GM18499 (cell line): ENCODE measurements around the gene PEX5L.
A peak's percentile ranks its signal among the peaks of the same experiment; 100 is the strongest.

ENCODE experiments used
- ATAC-seq: cut with Tn5 transposase; IDR thresholded peaks from one replicate; pipeline ENCODE4 v1.9.1; 2021; ENCODE audit warnings: moderate number of reproducible peaks; ENCODE audit not compliant: insufficient read depth, unreplicated experiment

Gene PEX5L

DNA sequence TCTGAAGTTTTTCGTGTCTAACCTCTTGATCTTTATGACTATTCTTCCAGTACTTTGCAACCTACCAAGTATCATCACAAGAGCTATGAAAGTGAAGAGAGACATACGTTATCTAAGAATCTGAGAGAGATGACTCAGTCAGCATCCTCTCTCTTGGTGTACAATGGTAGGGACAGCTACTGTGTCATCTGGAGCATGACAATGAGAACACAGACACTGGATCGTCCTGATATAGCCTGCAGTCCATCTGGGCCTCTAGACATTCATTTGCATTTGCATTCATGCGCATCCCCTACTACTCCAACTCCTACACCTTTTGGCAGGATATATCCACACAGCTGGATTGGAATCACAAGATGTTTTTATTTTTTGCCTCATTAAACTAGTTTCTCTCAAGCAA, 115.2 kb downstream of the PEX5L start:
- peak; percentile 96 for ATAC-seq

DNA sequence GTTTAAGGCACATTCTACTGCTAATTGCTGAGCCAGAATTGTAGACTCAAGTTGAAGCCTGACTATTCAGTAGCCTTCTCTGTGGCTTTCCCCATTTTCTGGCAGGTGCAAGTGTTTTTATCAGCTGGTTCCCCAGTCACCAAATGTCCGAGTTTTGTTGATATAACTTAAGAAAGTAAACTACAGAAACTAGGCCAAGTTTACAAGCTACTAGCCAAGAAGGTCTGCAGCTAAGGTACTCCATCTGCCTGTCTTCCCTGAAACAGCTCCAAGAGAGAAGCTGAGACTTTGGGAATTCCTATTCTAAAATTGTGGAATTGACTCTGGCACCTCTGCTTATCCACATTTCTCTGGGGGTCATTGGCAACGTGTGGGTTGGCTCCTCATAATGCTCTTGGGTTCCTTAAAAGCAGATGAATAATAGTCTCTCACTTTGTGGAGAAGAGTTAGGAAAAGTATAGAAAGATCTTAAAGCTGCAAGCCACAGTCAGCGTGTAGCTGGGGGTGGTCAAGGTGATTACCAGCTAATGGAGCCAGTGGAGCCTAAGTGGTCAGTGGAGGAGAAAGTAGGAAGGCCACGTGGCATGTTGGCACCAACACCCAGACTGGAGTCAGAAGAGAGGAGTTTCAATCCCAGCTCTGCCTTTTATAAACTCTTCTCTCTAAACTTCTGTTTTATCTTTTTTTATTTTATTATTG, 128.8 kb downstream of the PEX5L start:
- ATAC-seq = no peak

DNA sequence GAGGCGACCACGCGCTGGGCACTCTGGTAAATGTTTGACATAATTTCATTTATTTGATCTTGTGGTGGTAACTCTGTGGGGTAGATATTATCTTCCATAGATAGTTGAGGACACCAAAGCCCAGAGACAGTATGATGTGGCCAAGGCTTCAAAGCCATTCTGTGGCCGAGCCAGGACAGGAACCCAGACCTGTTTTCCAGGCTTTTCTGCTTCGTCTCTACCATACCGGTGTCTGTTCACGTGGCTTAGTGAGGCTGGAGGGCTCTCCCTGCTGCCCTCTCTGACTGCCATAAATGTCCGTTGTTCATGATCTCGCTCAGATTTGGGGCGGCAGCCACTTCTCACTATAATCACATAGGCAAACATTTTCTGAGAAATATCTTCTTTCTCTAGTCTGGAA, 134.7 kb downstream of the PEX5L start:
- no peak for ATAC-seq

DNA sequence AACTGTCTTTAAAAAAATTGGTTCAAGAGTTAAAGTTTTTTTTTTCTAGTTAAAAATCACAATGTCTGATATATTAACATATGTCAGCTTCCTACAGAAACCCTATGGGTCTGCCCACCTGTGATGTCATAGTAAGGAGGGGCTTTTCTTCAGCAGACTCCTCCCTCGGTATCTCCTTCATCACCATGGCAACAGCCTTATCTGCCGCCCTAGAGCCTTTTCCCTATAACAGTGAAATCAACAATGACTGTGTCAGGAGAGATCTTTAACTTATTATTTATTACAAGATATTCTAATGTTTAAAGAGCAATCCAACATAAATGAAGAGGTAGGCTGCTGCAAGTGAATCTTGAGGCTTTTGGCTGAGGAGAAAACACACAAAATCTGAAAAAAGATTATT, 138.7 kb downstream of the PEX5L start:
- no peak for ATAC-seq

DNA sequence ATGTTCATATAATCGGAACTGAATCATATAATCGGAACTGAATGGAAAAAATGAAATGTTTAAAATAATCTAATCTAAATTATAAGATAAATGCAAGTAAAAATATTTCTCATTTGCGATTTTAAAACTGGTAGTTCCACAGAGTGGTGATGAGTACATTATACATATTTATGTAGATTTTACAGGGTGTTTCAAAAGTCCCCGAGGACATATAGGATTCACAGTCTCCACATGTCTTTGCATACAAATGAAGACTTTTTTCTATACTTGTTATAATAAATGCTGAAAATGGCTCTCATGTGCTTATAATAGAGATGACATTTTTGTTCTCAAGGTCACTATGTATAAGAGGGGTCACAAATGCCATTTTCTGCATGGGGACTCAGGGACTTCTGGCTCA, 139.5 kb downstream of the PEX5L start:
- no peak for ATAC-seq

DNA sequence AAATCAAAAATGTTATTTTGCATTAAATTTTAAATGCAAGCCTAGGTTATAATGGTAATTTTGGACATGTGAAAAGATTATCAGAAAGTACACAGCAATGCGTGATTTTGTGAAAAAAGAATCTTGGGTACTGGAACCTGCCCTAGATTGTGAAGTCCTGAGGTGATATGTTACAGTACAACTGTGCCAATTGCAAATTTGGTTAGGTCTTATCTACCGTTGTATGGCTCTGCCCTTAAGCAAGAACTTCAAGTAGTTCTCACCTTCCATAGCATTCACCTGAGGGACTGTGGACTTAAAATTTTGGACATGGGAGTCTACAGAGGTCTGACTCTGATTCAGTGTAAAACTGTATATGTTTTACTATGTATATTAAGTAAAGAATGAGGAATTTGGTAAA, 140.2 kb downstream of the PEX5L start:
- no peak for ATAC-seq

DNA sequence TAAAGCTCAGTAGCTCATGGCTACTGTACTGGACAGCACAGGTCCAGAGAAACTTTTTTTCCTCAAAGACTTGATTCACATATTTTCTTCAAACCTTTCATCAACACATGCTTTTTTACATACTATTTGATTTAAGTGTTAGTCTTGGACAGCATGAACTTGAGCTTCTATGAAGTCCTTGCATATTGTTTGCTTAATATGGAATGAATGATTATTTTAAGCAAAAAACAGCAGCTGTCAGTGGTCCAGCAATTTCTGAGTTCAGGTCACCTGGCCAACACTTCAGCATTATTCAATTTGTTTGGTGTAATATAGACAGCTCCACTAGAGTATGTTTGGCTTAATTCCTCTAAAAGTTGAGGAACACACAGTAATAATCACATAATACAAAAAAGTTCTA, 141.4 kb downstream of the PEX5L start:
- no peak for ATAC-seq

DNA sequence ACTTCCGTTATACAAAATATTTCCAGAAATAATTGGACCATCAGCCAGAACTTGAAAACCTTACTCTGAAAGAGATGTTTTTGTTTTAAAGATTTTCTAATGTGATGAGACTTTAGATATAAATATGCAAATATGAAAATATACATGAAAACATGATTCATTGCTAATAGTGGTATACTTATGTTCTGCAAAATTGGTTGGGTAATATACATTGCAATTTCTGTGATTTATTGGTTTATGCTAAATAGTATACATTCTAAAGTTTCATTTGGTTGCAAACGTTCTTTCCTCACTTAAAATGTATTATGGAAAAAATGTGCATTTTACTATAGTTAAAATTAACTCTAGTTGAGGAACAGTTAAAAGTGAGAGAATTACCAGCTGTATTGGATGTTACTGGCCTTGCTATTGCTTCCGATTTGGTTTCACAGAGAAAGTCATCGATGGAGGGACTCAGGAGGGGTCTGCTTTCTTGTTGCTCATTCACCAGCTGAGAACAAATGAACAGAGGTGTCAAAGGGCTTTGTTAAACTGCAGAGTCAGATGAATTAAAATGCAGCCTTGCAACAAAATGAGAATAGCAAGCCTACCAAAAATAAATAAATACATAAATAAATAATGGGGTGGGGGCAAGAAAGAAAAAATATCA, 149.3 kb downstream of the PEX5L start:
- ATAC-seq = no peak

DNA sequence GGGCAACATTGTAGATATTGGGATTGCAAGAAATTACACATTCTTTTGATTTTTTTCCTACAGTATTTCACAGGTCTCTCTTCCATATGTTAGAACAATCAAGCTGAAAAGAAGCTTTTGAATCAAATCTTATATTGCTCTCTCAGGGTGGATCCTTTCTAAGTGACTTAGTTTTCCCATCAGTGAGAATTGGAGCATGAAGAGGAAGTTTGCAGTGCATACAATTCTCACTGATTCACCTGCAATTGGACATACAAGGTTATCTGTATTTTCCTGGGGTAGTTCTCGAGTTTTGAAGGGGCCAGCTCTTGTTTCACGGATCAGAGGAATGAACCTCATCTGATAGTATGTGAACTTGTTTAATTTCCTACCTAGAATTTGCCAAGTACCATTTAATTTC, 150.8 kb downstream of the PEX5L start:
- ATAC-seq = no peak

DNA sequence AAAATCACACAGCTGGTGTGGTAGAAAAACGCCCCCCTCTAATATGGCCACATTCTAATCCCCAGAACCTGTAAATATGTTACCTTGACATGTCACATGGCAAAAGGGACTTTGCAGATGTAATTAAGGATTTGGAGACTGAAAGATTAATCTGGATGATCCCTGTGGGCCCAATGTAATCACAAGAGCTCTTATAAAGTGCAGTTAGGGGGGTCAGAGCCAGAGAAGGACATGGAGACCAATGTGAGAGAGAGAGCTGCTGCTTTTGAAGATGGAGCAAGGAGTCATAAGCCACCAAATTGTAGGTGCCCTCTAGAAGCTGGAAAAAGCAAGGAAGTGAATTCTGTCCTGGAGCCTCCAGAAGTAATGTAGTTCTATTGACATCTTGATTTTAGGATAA, 152.6 kb downstream of the PEX5L start:
- no peak for ATAC-seq

DNA sequence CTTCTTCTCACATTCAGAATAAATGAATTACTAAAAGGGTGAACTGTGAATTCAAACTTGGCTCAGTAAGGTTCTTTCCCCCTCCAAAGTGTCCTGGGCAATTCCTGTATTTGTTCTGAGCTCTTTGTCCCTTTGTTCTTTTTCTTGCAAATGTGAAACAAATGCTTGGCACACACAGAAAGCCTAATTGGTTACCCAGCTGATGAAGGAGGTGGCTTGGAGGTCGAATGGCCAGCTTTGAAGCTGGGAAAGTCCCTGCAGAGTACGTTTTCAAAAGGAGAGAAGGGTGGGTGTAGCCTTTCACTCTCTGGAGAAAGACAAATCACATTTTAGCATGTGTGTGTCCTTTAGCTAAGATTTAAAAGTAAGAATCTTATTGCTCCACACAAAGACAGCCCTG, 154.4 kb downstream of the PEX5L start:
- ATAC-seq = no peak

DNA sequence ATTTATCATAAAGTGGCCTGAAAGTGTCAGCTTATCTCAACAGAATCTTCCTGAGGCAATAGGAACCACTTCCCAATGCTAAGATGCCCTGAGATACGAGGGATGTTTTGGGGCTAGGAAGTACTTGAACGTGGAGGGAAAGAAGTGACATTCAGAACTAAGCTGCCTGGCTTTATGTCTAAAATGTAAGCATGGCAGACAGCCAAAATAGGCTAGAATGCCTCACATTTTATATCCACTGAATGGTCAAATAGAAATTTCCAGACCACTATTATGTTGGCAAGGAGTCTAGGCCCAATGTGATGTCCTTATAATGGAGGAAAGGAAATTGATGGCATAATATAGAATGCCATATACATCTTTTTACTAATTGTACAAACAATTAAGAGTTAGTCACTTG, 154.9 kb downstream of the PEX5L start:
- ATAC-seq = no peak

DNA sequence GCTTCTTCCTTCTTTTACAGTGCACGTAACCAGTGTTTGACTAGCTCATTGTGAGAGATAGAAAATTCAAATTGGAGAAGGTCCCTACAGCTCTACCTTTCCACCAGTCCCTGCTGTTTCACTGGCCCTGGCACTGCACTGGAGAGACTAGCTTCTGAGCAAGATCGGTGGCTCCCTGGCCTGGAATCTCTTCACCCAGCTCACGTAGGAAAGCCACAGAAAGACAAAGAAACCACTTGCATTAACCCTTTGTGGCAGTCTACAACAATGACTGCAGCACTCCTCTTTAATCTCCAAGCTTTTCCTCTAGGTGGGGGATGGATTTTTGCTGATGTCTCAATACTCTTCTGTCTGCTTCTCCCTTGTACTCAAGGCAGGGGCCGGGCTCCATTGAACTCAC, 155.9 kb downstream of the PEX5L start:
- no peak for ATAC-seq

DNA sequence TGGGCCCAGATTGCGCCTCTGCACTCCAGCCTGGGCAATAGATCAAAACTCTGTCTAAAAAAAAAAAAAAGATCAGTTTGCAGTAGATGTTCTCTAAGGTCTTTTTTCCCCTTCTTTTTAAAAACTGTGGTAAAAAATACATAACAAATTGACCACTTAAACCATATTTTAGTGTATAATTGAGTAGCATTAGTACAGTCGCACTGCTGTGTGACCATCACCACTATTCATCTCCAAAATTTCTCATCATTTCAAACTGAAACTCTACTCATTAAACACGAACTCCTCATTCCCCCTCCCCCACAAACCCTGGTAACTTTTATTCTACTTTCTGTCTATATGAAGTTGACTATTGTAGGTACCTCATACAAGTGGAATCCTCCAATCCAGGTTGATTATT, 160.3 kb downstream of the PEX5L start:
- ATAC-seq = no peak

DNA sequence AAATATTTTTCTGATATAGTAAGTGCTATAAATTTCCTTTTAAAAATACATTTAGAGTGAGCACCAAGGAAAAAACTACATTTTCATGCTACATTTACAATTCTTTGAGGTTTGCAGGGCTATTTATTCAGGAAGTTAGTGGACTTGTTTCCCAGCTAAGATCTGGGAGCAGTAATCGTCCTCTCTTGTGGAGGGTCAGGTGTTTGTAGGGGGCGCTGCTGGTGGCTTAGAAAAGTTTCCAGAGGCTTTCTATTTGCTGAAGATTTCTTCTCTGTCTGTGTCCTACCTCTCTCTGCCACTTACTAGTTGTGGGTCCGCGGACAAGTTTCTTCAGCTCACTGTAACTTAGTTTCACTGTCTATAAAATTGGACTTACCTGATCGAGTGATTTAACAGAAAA, 163.9 kb downstream of the PEX5L start:
- no peak for ATAC-seq

DNA sequence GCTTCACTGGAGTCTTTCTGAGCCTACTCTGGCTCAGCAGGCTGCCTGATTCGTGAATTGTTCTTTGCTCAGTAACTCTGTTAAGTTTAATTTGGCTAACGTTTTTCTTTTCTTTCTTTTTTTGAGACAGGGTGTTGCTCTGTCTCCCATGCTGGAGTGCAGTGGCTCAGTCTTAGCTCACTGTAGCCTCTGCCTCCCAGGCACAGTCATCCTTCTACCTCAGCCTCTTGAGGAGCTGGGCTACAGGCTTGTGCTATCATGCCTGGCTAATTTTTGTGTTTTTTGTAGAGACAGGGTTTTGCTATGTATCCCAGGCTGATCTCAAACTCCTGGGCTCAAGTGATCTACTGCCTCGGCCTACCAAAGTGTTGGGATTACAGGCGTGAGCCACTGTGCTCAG, 165.0 kb downstream of the PEX5L start:
- no peak for ATAC-seq

DNA sequence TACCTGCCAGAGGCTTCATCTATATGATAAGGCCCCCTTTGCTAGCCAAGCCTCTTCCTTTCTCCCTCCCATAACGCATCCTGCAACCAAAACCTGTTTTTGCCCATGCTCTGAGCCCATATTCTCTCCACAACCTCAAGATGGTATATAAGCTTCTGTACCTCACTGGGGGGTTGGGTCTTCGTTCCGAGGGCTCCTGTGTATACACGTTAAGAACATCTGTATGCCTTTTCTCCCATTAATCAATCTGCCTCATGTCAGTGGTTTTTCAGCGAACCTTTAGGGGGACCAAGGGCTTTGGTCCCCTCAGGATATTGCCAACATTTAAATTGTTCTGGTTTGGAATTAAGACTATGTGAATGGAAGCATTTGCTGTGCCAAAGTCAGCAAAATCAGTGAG, 168.0 kb downstream of the PEX5L start:
- no peak for ATAC-seq

DNA sequence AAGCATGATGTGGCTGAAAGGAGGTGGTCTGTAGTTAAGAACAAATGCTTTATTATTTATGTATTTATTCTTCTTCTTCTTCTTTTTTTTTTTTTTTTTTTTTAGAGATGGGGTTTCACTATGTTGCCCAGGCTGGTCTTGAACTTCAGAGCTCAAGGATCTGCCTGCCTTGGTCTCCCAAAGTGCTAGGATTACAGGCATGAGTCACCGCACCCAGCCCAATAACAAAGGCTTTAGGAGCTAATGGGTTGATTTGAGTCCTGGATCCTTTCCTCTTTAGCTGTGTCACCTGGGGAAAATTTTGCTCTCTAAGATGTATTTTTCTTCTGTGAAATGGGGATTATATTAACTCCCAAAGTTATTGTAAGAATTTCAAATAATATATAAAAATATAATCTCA, 168.8 kb downstream of the PEX5L start:
- ATAC-seq = no peak

DNA sequence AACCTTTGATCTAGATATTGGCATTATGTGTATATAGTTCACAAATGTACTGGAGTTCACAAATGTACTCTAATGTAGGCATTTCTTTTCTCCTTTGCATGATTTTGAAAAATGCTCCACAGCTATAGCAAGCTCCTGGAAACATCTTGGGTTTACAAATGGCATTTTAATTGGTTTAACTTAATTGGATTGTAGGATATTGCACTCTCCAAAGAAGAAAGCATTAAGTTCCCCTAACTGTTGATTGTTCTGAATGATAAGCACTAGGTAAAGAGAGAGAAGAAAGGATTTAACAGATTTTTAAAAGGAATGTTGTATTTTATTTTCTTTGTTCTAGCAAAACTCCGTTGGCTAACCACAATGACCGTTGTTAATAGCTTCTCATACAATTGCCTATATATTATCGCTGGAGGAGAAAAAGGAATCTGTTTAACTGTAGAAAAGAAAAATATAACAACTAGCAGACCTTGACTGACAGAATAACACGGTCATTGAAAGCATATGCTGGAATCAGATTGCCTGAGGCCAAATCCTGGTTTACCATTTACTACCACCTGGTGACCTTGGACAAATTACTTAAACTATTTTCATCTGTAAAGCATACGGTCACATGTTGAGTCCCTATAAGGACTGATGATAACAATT, 170.8 kb downstream of the PEX5L start:
- ATAC-seq = no peak

DNA sequence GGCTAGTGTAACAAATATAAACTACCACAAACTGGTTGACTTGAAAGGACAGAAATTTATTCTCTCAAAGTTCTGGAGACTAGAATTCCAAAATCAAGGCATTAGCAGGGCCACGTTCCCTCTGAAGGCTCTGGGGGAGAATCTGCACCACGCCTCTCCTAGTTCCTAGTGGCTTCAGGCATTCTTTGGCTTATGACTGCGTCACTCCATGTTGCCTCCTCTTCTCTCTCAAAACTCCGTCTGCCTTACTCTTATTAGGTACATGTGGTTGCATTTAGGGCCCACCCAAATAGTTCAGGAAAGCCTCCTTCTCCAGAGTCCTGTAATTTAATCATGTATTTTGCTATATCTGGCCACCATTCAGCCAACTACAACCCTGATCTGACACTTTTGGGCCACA, 174.8 kb downstream of the PEX5L start:
- no peak for ATAC-seq

DNA sequence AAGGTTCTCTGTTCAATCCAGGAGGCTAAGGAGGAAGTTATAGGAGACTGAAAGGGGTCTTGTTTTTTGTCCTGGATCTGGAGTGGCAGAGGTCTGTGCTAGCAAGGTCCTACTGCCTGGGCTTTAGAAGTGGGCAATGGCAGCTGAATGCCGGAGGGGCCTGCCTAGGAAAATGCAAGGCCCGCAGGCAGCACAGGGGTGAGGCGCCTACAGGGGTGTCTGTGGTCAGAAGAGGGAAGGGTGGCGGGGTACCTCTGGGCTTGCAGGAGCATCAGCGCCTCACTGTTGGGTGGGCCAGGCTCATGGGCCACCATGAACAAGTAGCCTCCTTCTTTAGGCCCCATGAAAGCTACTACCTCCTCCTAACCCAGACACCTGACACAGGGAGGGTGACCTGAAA, 175.4 kb downstream of the PEX5L start:
- no peak for ATAC-seq
